Prostate gland (tissue), 2 donors: Measurements from ENCODE around the gene EFCAB13.

Source experiments
- POLR2A ChIP-seq: fragments of 450-650 bp; IDR thresholded peaks from one replicate; pipeline ENCODE4 v1.6.1; 2016; ENCODE audit warnings: antibody characterized with exemption, mild to moderate bottlenecking
- TF ChIP-seq, protein P1 (sequence below), 4 experiments: fragments of 200-600 bp in 2 of 4; fragments of 450-650 bp in 2 of 4; sonication (generic) in 2 of 4; IDR thresholded peaks; 1 replicate in 3 of 4; 2 replicates in 1 of 4; pipeline ENCODE4 v1.5.1; 2016 to 2019; ENCODE audit warnings: antibody characterized with exemption in 4 of 4, mild to moderate bottlenecking in 2 of 4, moderate library complexity in 2 of 4

DNA sequence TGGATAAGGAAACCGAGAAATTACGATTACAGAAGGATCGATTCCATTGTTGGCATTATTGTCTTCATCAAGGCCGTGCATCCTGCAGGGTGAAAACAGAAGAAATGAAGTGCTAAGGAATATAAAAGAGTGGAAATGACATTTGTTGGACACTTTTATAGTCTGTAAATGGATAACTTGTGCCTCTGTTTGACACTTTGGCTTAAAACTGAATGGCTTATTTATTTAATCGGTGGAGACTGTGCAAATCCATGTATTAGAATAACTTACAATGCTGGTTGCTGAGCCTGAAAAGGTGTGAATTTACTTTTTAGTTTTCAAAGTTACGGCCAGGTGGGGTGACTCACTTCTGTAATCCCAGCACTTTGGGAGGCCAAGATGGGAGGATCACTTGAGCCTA lies 38.8 kb upstream of the EFCAB13 start:
- TF ChIP-seq, protein P1, sequence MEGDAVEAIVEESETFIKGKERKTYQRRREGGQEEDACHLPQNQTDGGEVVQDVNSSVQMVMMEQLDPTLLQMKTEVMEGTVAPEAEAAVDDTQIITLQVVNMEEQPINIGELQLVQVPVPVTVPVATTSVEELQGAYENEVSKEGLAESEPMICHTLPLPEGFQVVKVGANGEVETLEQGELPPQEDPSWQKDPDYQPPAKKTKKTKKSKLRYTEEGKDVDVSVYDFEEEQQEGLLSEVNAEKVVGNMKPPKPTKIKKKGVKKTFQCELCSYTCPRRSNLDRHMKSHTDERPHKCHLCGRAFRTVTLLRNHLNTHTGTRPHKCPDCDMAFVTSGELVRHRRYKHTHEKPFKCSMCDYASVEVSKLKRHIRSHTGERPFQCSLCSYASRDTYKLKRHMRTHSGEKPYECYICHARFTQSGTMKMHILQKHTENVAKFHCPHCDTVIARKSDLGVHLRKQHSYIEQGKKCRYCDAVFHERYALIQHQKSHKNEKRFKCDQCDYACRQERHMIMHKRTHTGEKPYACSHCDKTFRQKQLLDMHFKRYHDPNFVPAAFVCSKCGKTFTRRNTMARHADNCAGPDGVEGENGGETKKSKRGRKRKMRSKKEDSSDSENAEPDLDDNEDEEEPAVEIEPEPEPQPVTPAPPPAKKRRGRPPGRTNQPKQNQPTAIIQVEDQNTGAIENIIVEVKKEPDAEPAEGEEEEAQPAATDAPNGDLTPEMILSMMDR (IDR thresholded peaks at IDR 0.05): no peak
- no peak for TF ChIP-seq POLR2A
